NCI-H510A (cell line): ENCODE measurements around the gene EXOC3L2.

Experiments used
- DNase-seq: peaks from one replicate; lab custom pipeline; 2025; lab: John Stamatoyannopoulos, UW

Gene EXOC3L2

DNA sequence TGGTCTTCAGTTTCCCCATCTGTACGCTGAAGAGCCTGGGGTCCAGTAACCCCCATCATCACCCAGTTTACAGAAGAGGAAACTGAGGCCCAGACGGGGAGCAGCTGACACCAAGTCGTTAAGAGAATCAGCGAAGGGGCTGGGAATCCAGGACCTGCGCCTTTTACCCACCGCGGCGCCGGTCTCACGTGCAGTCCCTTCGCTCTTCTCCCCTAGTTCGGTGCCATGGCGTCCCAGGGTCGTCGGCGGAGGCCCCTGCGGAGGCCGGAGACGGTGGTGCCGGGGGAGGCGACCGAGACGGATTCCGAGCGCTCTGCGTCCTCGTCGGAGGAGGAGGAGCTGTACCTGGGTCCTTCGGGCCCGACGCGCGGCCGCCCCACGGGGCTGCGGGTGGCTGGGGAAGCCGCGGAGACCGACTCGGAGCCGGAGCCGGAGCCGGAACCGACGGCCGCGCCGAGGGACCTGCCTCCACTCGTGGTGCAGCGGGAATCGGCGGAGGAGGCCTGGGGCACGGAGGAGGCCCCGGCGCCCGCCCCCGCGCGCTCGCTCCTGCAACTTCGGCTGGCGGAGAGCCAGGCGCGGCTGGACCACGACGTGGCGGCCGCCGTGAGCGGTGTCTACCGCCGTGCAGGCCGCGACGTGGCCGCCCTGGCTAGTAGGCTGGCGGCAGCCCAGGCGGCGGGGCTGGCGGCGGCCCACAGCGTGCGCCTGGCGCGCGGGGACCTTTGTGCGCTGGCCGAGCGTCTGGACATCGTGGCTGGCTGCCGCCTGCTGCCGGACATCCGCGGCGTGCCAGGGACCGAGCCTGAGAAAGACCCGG lies 65.9 kb downstream of the EXOC3L2 start:
- no peak for DNase-seq

DNA sequence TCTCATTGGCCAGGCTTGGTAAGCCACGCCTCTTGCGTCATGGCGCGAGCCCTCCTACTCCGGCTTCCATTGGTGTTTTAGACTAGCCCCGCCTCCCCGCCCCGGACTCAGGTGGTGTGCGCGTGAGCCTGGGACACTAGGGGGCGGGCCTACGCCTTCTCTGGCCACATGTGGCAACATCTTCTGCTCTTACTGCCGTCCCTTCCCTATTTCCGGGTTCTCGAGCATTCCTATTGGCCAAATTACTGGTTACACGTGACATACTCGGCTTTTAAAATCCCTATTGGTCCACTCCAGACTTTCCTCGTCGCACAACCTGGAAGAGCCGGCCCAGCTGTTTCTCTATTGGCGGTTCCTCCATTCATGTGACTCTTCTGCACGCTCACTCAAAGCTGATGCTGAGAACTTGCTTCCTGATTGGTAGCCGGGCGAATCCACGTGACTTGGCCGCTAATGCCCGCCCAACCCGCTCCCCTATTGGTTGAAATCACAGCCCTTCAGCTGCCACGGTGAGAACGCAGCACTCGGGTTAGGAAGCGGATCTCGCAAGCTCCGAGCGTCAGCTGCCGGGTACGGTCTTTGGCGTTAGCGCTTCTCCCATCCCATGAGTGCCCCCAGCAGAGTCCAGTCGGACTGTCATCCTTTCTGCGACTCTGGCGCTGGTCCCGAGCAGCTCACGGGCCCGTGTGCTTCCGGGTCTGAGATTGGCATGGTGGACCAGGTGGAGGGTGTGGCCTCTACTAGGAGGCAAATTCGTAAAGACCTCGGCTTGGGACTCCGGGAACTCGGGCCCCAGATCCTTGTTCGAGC lies 66.7 kb downstream of the EXOC3L2 start, which contains the start of gene BLOC1S3:
Gene BLOC1S3, plus strand, starts transcription at position 523 of the 810 bp plus-strand sequence. CDS start 513 bp downstream, outside the sequence.
- peak; percentile 100 for DNase-seq

DNA sequence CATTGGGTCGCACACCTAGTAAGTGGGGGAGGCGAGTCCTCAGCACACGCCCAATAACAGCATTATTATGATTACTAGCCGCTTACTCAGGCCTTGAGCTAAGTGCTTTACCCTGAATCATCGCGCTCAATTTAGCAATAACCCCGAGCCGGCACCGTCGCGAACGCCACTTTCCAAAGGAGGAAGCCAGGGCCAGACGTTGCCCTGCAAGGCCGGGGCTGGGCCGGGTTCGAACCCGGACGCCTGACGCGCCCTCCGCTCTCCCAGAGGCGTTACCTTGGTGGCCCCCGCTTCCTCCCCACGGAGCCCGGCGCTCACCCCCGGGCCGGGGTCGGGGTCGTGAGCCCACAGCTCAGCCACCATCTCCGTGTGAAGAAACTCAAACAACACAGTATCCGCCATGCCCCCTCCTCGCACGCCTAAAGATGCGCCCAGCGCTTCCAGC lies 67.4 kb downstream of the EXOC3L2 start, which contains the start of gene TRAPPC6A:
Gene TRAPPC6A, minus strand, starts transcription at position 421 of the 445 bp plus-strand sequence. Its CDS starts 19 bp downstream, at position 402.
- DNase-seq: no peak

DNA sequence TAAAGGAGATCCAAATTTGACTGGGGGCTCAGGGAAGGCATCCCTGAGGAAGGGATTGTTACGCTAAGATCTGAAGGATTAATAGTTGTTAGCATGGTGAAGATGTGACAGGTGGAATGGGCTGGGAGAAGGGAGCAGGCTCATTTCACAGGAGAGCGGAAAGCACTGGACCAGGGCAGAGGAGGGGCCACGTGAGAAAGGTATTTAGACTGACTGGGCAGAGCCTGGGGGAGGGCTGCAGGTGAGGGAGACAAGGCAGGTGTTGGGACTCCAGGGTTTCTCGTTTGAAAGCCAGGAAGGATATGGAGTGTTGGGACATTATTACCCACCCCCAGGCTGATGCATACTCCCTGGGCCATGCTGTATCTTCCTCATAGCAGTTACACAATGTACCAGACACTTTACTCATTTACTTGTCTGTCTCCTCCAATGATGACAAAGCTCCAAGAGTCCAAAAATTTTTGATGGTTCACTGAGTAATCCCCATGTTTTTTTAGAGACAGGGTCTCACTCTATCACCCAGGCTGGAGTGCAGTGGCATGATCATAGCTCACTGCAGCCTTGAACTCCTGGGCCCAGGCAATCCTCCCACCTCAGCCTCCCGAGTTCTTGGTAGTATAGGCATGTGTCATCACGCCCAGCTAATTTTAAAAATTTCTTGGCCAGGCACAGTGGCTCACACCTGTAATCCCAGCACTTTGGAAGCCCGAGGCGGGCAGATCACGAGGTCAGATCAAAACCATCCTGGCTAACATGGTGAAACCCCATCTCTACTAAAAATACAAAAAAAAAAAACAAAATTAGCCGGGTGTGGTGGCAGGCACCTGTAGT lies 69.5 kb downstream of the EXOC3L2 start:
- DNase-seq: peak; percentile 45

- no peak for DNase-seq
These were observed 71.4 kb downstream of the EXOC3L2 start for GRCh38 chr19:45173816-45174215.

DNA sequence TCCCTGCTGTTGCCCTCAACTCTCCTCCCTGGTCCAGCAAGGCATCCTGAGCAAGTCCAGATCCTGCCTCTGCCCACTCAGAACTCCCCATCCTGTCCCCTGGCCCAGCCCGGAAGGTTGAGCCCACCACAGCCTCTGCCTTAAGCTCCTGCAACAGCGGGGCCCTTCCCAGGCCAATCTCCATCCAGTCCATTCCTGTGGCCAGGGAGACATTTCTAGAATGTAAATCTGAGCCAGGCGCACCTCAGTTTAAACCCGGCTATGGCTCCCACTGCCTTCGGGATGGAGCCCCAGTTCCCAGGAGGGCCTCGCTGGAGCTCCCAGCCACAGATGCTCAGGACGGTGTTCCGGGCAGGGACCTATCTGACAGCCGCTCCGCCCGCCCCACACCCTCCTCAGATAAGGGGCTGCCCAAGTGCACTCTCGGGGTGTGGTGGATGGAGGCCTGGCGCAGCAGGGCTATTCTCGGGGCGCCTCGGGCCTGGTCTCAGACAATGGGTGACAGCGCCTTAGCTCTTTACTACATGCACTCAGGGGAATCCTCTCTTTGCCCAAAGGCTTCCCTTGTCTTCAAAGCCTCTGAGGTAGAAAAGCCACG lies 72.5 kb downstream of the EXOC3L2 start:
- no peak for DNase-seq

DNA sequence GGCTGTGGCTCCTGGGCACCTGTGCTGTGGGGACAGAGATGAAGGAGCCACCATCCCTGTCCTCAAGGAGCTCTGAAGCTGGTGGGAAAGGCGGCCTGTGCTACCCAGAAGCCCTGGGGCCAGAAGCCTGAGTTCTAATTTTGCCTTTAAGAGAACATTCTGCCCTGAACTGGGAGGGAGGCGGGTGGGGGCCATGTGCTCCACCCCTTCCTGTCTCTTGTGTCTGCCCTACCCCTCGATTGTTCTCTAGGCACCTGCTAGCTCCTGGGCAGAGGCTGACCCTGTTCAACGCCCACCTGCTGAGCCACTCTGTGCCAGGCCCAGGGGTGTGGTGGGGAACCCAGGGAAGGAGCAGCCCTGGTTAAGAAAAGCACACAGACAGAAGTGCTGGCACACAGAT lies 73.0 kb downstream of the EXOC3L2 start:
- DNase-seq: no peak

DNA sequence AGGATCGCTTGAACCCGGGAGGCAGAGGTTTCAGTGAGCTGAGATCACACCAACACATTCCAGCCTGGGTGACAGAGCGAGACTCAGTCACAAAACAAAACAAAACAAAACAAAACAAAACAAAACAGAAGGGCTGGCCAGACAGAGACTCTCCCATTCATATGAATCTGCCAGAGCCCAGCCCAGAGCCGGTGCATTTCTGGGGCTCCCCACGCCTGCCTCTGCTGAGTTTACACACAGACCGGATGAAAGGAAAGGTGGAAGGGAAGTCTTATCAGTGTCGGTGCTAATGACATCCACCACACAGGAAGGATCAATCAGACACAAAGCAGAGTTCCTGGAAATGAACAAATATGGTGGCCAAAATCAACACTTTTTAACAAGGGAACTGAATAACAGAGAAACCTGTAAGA lies 74.0 kb downstream of the EXOC3L2 start:
- DNase-seq: no peak

- DNase-seq: no peak
These were observed 74.8 kb downstream of the EXOC3L2 start for GRCh38 chr19:45170146-45171106.

DNA sequence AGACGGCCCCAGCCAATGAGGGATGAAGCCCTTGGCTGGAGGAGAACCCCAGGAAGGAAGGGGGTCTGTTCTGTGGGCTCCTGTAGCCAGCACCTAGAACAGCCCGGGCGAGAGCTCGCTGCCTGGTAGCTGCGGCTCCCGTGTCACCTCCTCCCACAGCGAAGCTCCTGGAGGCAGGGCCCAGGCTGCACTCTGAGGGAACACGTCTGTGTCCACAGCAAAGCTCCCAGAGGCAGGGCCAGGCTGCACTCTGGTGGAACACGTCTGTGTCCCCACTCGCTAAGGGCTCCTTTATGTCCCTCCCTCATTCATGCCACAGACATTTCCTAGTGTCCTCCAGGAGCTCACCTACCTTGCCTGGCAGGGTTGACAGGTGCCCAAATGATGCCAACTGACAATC lies 75.6 kb downstream of the EXOC3L2 start:
- no peak for DNase-seq

- DNase-seq: peak; percentile 87
These were observed 76.3 kb downstream of the EXOC3L2 start for GRCh38 chr19:45168767-45169351.

DNA sequence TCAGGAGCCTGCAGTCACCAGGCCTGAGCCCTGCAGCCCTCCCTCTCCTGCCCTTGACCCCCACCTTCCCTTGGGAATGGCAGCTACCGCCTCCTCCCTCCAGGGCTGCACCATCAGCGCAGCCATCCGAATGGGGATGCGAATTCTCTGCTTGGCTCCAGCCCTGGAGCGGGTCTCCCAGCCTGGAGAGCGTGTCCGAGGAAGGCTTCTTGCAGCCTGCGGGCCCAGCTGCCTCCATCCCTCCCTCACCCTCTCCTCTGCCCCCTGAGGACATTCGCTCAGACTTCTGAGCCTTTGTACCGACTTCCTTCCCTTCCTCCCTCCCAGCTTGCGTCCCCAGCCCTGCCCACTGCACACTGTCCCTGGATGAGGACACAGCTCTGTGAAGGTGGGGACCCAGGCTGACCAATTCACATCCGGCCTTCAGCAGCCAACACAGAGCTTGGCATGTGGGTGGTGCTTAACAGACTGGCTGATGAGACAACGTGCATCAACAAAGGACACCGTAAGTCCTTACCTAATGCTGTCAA lies 78.4 kb downstream of the EXOC3L2 start:
- peak; percentile 82 for DNase-seq

DNA sequence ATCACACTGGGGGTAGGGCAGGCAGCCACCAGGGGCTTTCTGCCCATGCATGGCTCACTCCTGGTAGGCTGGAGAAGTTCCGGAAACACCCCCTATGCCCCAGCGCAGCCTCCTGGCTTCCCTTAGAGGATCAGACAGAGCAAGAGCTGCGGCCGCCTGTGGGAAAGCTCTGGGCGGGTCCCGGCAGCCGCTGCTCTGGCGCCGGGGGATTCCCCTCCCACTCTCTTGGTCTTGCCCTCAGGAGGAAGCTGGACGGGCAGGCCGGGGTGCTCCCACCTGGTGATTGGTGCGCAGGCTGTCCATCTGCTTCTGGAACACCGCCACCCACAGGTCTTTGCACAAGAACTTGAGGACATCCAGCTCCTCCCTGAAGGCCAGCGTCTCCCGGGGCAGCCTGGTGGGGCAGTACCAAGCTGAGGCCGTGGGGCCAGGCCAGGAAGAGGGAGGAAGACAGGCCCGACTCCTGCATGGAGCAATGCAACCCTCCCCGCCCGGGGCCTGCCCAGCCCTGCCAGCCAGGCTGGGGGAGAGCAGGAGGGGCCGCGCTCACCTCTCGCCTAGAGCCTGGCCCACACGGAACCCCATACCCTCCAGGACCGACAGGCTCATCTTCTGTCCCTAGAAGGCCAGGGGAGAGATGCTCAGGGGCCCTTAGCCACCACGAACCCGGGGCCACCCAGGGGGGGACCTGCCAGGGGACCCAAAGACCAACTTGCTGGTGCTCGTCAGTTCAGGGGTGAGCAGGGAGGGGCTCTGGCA lies 80.5 kb downstream of the EXOC3L2 start:
- DNase-seq: peak; percentile 86

DNA sequence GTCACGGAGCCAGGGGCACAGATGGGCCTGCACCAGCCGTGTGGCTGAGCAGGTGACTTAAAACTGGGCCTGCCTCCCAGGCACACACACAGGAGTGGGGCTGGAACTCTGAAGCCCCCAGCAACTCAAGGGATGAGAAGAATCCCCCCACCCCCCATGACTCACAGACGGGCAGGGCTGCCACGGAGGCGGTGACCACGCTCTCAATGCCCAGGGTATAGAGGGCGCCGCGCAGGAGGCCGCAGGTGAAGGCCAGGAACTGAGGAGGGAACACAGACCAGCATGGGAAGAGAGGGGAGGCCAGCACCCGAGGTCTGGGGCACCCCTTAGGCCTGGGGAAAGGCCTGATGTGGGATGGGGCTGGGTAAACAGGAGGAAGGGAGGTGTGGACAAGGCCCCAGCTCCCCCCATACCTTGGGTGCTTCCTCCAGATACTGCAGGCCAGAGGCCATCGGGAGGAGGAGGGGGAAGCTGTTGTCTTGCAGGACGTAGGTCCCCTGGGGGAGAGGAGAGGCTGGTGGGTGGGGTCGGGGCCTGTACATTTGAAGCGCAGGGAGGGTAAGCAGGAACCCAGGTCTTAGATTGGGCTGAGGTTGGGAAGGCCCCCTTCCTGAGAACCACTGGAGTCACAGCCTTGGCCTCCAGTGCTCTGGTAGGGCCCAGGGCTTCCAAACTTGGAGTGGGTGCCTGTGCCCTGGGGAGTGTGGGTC lies 81.3 kb downstream of the EXOC3L2 start:
- DNase-seq: no peak

- DNase-seq: no peak
These were observed 82.1 kb downstream of the EXOC3L2 start for GRCh38 chr19:45163156-45163555.

- no peak for DNase-seq
These were observed 82.5 kb downstream of the EXOC3L2 start for GRCh38 chr19:45162608-45163143.
